Glomerular visceral epithelial cell (primary cell): ENCODE measurements around the gene DNAH6.

Source experiments
- DNase-seq: peaks from one replicate; pipeline ENCODE4 v3.0.0-alpha.2; 2016; ENCODE audit errors: extremely low spot score

DNAH6 gene

DNA sequence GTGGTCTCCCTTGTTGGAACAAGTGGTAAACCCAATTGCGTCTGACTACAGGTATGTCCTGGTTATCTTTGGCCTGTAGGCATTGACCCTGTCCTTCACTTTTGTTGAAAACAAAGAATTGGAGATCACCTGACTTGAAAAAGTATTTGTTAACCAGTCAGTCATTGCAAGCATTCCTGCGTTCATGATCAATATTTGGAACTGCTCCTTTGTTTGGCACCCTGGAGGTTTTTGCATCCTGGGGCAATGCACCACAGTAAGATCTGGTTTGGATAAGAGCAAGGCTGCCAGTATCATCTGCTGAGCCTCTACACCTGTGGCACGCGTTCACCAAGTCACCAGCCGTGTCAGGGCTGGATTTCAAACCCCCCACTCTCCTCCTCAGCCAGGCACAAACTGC is 115.7 kb downstream of the DNAH6 start:
- DNase-seq, result no peak

DNA sequence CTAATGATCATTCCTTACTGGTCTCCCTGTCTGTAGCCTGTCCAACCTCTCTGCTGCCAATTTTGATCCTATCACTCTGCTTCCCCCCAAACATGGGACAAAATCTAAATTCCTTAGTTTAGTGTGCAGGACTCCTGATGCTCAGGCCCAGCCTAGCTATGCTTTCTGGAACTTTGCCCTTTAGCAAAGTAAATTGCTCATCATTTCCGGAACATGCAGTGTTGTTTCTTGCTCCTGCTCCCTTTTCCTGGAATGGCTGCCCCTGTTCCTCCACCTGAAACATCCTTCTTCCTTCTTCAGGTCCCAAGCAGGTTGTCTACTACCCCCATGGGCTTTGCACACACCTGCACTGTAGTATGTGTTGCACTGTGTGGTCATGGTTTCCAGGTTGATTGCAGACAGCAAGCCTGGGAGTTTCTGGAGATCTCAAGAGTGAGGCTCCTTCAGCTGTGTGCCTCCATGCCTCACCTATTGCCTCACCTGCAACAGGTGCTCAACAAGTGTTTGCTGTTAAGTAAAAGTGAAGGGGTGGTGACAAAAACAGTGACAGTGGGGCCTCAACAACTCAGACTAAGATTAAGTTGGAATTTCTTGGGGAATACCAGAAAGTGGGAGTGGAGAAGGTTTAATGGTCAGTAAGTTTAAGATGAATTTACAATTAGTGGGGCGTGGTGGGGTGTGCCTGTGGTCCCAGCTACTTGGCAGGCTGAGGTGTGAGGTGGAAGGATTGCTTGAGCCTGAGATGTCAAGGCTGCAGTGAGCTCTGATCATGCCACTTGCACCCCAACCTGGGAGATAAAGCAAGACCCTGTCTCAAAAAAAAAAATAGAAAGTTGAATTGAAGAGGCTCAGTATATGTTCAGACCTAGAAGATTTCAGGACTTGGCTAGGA is 120.0 kb downstream of the DNAH6 start:
- no peak for DNase-seq

DNA sequence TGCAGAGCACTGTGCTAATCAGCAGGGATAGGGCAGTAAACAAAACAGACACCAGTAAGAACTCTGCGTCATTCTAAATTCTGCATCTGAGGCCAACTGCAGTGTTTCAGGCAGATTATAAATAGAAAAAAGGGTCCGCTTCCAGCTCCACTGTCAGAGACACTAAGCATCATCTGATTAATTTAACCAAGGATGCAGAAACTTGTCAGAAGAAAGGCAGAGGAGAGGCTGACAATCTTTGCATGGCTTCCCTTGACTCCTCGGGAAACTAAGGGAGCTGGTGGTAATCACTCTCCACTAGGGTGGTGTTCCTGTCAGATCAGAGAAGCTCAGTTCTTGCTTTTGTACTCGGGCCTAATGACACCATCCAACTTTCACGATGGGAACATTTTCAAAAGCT is 123.5 kb downstream of the DNAH6 start:
- DNase-seq, result no peak

DNA sequence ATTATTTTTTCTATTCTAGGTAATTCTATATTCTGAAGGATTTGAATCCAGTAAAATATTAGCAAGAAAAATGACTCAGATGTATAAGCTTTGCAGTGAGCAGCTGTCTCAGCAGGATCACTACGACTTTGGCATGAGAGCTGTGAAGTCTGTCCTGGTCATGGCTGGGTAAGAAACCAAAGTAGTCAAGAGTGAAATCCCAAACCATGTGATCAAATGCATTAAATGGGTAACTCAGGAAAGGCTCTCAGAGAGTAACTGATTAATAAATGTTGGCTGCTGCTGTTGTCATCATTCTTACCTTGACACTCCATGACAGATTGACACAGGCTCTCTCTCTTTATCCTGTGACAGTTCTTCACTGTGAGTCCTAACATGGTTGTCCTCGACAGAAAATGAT is 124.1 kb downstream of the DNAH6 start:
- peak; percentile 82 for DNase-seq

DNA sequence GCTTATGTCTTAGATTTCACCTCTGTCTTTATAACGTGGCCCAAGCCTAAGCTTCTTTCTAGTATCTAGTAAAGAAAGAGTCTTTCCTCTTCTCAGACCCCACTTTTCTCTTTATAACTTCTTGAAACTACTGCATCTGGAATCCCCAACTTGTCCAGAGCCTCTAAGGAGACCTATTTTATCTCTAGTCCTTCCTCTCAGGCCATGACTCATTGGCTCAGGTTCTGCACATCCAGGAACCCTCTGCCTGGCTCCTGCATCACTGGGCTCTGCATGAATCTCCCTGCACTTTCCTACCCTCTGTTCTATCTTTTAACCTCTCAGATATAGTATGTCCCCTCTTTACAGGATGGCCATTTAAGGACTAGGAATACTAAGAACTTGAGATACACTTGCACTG is 124.7 kb downstream of the DNAH6 start:
- no peak for DNase-seq

DNA sequence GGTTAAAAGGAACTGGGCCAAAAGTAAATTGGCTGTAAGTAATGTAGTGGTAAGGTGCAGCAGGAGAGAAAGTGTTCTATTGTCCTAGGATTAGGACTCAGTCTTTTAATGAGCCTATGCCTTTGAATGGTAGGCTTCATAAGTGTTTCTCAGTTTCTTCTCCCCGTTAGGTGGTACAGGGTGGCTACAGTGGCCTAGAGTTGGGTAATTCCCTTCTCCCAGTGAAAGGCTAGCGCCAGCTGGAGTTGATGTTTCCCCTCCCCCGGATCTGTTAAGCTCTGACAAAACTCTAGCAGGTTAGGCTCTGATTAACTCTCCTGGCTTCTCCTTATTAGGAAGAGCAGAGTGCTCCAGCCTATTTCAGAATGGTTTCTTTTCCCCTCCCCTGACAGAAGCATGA is 127.7 kb downstream of the DNAH6 start:
- DNase-seq, result no peak

DNA sequence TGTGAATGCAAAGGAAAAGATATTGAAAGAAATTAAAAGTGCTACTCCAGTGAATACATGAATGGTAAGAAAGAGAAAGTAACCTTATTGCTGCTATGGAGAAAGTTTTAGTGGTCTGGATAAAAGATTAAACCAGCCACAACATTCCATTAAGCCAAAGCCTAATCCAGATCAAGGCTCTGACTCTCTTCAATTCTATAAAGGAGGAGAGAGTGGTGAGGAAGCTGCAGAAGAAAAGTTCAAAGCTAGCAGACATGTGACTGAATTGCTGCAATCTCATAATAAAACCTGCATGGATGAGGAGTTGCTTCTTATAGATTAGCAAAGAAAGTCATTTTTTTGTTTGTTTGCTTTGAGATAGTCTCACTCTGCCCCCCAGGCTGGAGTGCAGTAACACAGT is 130.2 kb downstream of the DNAH6 start:
- peak; percentile 59 for DNase-seq

DNA sequence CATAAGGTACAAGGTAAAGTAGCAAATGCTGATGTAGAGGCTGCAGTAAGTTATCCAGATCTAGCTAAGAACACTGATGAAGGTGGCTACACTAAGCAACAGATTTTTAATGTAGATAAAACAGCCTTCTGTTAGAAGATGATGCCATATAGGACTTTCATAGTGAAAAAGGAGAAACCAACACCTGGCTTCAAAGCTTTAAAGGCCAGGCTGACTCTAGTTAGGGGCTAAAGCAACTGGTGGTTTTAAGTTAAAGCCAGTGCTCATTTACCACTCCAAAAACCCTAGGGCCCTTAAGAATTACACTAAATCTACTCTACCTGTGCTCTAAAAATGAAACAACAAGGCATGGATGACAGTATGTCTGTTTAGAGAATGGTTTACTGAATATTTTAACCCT is 131.0 kb downstream of the DNAH6 start:
- no peak for DNase-seq

DNA sequence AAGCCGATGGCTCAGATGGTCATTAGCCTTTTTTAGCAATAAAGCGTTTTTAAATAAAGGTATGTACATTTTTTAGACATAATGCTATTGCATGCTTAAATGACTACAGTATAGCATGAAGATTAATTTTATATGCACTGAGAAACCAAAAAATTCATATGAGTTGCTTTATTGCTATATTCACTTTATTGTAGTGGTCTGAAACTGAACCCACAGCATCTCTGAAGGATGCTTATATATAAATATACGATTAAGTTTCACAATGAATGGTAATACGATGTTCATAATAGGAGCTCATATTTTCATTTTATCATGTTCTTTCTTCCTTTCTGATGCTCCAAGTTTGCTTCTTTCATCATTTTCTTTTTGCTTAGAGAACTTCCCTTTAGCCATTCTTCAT is 132.8 kb downstream of the DNAH6 start:
- no peak for DNase-seq

DNA sequence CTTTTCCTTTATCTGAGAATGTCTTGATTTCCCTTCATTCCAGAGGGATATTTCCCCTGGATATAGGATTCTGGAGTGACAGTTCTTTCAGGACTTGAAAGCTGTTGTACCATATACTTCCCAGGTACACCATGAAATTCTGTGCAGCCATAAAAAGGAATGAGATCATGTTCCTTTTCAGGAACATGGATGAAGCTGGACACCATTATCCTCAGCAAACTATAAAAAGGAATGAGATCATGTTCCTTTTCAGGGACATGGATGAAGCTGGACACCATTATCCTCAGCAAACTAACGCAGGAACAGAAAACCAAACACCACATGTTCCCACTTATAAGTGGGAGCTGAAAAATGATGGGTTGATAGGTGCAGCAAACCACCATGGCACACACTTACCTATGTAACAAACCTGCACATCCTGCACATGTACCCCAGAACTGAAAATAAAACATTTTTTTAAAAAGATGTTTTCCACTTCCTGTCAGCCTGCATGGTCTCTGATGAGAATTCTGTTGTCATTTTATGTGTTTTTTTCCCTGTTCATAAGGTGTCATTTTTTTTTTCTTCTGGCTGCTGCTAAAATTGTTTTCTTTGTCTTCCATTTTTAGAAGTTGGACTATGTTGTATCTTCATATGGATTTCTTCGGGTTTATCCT is 133.3 kb downstream of the DNAH6 start:
- DNase-seq, result no peak

DNA sequence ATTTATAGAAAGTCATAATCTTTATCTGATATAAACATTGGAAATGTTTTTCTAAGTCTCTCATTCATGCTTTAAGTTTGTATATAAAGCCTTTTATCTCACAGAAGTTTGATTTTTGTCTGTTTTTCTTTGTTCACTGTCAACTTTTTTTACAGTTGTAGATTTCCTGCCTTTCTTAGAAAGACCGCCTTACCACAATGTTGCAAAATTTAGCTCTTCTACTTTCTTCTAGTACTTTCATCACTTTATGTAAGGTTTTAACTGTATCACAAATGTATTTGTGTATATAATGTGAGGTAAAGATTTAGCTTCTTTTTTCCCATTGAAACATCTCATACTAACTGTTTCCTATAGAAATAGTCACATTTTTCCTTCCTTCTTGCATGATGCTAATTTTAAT is 136.1 kb downstream of the DNAH6 start:
- DNase-seq, result no peak

DNA sequence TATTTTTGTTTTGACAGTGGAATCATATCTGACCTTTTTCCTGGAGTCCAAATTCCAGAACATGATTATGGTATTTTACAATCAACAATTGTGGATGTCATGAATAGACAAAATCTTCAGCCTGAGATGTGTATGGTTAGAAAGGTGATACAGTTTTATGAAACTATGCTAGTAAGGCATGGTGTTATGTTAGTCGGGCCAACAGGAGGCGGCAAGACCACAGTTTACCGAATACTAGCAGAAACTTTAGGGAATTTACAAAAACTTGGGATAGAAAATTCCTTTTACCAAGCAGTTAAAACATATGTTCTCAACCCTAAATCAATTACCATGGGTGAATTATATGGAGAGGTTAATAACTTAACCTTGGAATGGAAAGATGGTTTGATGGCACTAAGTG is 137.0 kb downstream of the DNAH6 start:
- DNase-seq, result no peak

DNA sequence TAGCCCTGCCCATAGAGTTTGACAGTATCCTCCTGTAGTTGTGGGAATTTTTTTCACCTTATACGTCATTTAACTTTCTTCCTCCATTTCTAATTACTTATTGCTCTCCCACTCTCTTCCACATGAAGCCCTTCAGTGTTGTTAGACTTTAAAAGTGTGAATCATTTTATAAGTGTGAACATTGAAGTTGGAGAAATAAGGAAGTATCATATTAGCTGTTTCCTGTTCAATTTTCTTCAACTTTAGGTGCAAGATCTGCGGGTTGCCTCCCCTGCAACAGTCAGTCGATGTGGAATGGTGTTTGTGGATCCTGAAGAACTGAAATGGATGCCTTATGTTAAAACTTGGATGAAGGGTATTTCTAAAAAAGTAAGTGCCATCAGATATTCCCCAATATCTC is 138.1 kb downstream of the DNAH6 start:
- DNase-seq, result no peak

DNA sequence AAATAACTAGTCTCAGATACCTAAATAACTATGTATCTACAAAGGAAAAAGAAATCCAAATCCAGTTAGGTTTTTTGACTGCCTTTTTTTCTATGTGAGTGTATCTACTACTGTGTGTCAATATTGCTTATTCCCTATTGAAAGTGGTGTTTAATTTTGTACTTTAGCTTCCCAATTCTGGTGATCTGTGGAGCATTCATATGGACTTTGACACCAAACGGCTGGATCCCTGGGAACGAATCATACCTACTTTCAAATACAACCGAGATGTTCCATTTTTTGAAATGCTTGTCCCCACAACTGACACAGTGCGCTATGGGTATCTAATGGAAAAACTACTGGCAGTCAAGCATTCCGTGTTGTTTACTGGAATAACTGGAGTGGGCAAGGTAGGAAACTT is 152.8 kb downstream of the DNAH6 start:
- no peak for DNase-seq

DNA sequence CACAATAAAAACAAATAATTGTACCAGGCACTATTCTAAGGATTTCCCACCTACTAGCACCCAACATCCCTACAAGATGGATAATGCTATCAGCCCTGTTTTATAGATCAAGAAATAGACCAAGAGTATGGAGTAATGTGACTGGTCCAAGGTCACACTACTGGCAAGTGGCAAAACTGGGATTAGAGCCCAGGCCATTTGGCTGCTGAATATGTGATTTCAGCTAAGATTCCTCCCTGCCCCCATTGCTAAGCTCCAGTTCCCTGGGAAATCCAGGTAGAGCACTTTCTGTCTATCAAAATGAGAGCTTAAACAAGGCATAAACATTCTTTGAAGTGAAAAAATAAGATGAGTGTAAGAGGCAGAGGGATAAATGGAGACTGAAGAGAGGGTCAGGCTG is 157.8 kb downstream of the DNAH6 start:
- no peak for DNase-seq

DNA sequence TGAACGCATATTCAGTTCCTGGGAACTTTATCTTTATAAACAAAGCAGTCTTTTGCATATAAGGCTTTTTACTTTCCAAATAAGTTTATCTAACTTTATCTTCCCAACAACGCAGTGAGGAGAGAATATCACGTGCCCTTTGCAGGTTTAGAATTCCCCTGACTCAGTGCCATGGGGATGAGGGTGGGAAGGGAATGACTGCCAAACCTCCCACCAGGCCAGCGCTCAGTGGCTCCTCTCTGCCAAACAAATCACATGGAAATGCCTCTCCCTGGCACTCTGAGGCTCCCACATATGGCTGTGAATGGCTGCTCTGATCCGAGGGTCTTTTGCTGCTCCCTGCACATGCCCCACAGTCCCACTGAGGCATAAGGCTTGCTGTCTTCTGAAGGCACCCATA is 158.3 kb downstream of the DNAH6 start:
- DNase-seq, result no peak

DNA sequence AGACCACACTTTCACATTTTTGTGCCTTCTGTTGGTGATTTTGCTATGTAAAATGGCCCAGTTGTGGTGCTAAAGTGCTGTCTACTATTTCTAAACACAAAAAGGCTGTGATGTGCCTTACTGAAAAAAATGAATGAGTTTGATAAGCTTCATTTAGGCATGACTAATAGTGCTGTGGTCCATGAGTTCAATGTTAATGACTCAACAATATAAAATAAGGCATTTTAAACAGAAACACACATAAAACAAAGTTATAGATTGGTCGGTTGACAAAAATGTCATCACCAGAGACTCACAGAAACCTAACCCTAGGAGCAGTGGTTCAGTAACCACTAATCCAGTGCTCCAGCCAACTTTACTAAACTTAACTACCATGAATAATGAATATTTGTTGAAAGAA is 160.0 kb downstream of the DNAH6 start:
- DNase-seq, result no peak

DNA sequence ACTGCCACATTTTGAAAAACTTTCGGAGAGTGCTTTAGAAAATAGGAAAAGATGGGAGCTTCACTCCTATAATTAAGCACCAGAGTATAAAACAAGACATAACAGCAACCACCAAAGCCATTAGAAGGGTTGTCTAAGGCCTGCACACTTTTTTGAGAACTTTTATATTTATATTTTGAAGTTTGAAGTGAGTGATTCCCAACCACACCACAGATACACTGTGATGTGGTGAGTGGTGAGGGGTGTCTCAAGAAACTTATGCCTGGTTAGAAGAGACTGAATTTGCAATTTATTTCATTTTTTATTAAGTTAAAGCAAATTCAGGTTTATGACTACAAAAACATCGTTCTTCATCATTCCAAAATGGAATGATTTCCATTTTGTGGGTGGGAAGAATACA is 161.9 kb downstream of the DNAH6 start:
- no peak for DNase-seq

DNA sequence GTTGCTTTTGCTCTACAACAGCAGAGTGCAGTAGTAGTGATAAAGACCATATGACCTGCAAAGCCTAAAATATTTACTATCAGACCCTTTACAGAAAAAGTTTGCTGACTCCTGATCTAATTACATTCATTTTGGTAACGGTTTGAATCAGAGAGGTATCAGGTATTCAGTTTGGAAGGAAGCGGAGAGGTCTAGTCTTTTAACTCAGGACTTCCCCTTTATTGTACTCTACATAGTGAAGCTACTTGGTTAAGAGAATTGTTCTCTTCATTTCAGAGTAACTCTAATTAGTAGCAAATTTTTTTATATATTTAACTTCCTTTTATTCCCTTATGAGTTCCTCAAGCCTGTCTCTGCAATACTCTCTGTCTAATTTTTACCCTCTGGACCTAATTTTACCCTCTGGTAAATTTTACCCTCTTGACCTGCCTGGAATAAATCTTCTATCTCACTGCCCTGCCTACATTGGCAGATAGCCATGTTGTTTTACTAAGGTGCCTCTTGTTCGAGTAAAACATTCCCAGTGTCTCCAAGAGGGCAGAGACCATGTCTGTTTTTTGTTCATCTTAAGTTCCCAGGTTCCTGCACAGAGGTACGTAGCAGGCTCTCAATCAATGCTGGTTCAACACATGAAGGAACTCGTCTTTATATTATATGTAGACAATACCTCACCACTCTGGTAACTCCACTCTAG is 170.6 kb downstream of the DNAH6 start:
- no peak for DNase-seq

DNA sequence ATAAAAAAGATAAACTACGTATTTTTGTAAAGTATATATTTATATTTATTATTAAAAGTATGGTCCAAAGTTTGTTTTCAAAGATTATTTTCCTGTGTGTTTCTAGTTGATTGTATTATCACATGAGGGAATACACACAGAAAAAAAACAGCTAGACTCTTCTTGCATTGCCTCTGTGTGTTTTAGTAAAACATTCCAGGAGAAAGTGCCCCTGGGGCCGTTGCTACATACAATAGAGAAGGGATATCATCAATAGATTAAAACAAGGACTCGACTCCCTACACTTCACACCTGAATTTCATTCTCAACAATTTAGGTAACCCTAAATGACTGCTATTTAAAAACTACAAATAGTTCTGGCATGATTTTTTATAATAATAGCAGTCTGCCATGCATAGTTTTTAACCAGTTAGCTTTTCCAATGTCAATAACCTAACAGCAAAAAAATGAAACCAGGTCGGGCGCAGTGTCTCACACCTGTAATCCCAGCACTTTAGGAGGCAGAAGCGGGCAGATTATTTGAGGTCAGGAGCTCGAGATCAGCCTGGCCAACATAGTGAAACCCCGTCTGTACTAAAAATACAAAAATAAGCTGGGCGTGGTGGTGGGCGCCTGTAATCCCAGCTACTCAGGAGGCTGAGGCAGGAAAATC is 171.3 kb downstream of the DNAH6 start:
- DNase-seq, result no peak

DNA sequence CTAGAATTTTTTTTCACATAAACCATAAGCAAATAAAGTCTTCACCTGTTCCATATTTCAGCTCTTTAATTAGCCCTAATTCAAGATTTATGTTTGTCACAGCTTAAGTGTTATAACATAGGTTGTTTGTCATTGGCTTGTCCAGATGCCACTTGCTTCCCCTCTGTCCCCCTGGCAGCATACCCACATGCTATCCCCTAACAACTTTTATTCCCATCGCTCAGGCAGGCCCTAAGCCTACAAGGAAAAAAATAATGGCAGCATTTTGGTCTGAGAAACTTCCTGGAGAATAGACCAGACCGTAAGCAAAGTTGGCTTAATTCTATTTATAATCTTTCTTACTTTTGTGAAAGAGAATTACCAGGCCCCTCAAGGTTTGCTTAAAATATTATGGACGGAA is 173.9 kb downstream of the DNAH6 start:
- no peak for DNase-seq

DNA sequence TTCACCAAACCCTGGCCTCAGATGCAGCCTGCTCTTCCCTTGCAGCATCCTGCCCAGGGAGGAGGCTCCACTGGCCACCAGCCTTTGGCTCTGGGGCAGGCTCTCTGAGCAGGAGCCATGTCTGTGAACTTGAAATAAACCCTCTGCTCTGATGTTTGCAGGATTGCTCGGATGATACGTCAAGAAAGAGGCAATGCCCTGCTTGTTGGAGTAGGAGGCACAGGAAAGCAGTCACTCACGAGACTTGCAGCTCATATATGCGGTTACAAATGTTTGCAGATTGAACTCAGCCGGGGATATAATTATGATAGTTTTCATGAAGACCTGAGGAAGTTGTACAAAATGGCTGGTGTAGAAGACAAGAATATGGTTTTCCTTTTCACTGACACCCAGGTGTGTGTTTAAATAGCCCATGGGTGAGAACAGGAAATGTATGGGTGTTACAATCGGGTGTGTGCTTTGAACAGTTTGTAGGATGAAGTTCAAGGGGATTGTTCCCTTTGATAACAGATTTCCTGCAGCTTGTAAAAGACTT is 177.9 kb downstream of the DNAH6 start:
- DNase-seq, result no peak
